ENCODE measurements around the gene SELL. TPM values are rescaled to one million over a fixed set of nuclear protein-coding genes. Genes with fewer than 3 reads are reported as not detected.
"Not testable (repeated sequence)": the region's sequence is repeated elsewhere in the genome, so short reads cannot be mapped to it uniquely, and the experiment has no call there.

SELL gene
- total RNA-seq, 1 donor from 2014 or later: not detected

- no peak for DNase-seq (ENCODE audit: low read depth, low spot score)
- H3K36me3 Mint-ChIP-seq (ENCODE audit: low read depth): no peaks in the 10 kb centered on the region
- TF ChIP-seq CTCF (conservative IDR thresholded peaks at IDR 0.05): no peak
- H3K27ac Mint-ChIP-seq (ENCODE audit: unreplicated experiment): no peak overlapping the region
- H3K4me1 Mint-ChIP-seq: peaks cover 8% of the 10 kb centered on the region
- H3K9me3 Mint-ChIP-seq: peaks cover 5% of the 10 kb centered on the region
- no peak overlapping the region for H3K4me3 Mint-ChIP-seq
- peaks cover 47% of the 10 kb centered on the region for H3K27me3 Mint-ChIP-seq (ENCODE audit: low read depth)
Measured at GRCh38 chr1:169676001-169676400, 35.4 kb downstream of the SELL start.

GRCh38 chr1:169670836-169671235 is 40.6 kb downstream of the SELL start:
- Mint-ChIP-seq H3K4me1 (no peaks in the 10 kb centered on the region), H3K27ac (ENCODE audit: unreplicated experiment) (no peak overlapping the region), H3K9me3 (peaks cover 5% of the 10 kb centered on the region), H3K36me3 (ENCODE audit: low read depth) (no peaks in the 10 kb centered on the region), H3K4me3 (no peak overlapping the region), H3K27me3 (ENCODE audit: low read depth) (peaks cover 14% of the 10 kb centered on the region)
- no peak for TF ChIP-seq CTCF (conservative IDR thresholded peaks at IDR 0.05)
- no peak for DNase-seq (ENCODE audit: low read depth, low spot score)

- not testable (repeated sequence) for H3K4me3 Mint-ChIP-seq; H3K9me3 Mint-ChIP-seq; DNase-seq (ENCODE audit: low read depth, low spot score); H3K27ac Mint-ChIP-seq (ENCODE audit: unreplicated experiment); H3K36me3 Mint-ChIP-seq (ENCODE audit: low read depth); H3K4me1 Mint-ChIP-seq
- peaks cover 14% of the 10 kb centered on the region for H3K27me3 Mint-ChIP-seq (ENCODE audit: low read depth)
Measured at GRCh38 chr1:169670244-169670643, 41.2 kb downstream of the SELL start.

GRCh38 chr1:169667699-169668596 is 43.5 kb downstream of the SELL start:
- not testable (repeated sequence) for H3K36me3 Mint-ChIP-seq (ENCODE audit: low read depth); H3K9me3 Mint-ChIP-seq; H3K27ac Mint-ChIP-seq (ENCODE audit: unreplicated experiment); H3K4me1 Mint-ChIP-seq; H3K4me3 Mint-ChIP-seq; DNase-seq (ENCODE audit: low read depth, low spot score)
- H3K27me3 Mint-ChIP-seq (ENCODE audit: low read depth): peaks cover 11% of the 10 kb centered on the region

- not testable (repeated sequence) for H3K36me3 Mint-ChIP-seq (ENCODE audit: low read depth); H3K27me3 Mint-ChIP-seq (ENCODE audit: low read depth); DNase-seq (ENCODE audit: low read depth, low spot score); H3K4me1 Mint-ChIP-seq; H3K9me3 Mint-ChIP-seq; H3K4me3 Mint-ChIP-seq; H3K27ac Mint-ChIP-seq (ENCODE audit: unreplicated experiment)
Measured at GRCh38 chr1:169667227-169667639, 44.2 kb downstream of the SELL start.

- peaks cover 13% of the 10 kb centered on the region for H3K27me3 Mint-ChIP-seq (ENCODE audit: low read depth)
- not testable (repeated sequence) for H3K4me1 Mint-ChIP-seq; H3K27ac Mint-ChIP-seq (ENCODE audit: unreplicated experiment); H3K9me3 Mint-ChIP-seq; H3K4me3 Mint-ChIP-seq; DNase-seq (ENCODE audit: low read depth, low spot score); H3K36me3 Mint-ChIP-seq (ENCODE audit: low read depth)
Measured at GRCh38 chr1:169662680-169663079, 48.7 kb downstream of the SELL start.

GRCh38 chr1:169661066-169661465 is 50.4 kb downstream of the SELL start:
- DNase-seq (ENCODE audit: low read depth, low spot score); H3K4me1 Mint-ChIP-seq; H3K9me3 Mint-ChIP-seq; H3K4me3 Mint-ChIP-seq; H3K27ac Mint-ChIP-seq (ENCODE audit: unreplicated experiment); H3K36me3 Mint-ChIP-seq (ENCODE audit: low read depth): not testable (repeated sequence)
- peaks cover 13% of the 10 kb centered on the region for H3K27me3 Mint-ChIP-seq (ENCODE audit: low read depth)

- H3K36me3 Mint-ChIP-seq (ENCODE audit: low read depth); H3K4me1 Mint-ChIP-seq; H3K4me3 Mint-ChIP-seq; H3K27ac Mint-ChIP-seq (ENCODE audit: unreplicated experiment); DNase-seq (ENCODE audit: low read depth, low spot score); H3K9me3 Mint-ChIP-seq: not testable (repeated sequence)
- H3K27me3 Mint-ChIP-seq (ENCODE audit: low read depth): peaks cover 13% of the 10 kb centered on the region
Measured at GRCh38 chr1:169658777-169659176, 52.6 kb downstream of the SELL start.

Data from neural crest cell (in vitro differentiated cells).